AG04450 (cell line): ENCODE data around the gene SYT14. TPM values are rescaled to one million over a fixed set of nuclear protein-coding genes. Genes with fewer than 3 reads are reported as not detected.
"Not testable (repeated sequence)": the region's sequence is repeated elsewhere in the genome, so short reads cannot be mapped to it uniquely, and the experiment has no call there.

ENCODE experiments used
- CTCF ChIA-PET: fragments of 300-600, 350-600 bp; formaldehyde crosslinking; extraction: SDS; loops from one replicate; lab custom pipeline; 2022; ENCODE audit warnings: antibody characterized with exemption, inconsistent platforms; lab: Charles Lee
- POLR2A ChIA-PET: fragments of 350-600 bp; formaldehyde crosslinking; extraction: SDS; loops from one replicate; lab custom pipeline; 2021; ENCODE audit warnings: antibody characterized with exemption, inconsistent platforms; lab: Yijun Ruan, JAX
- DNase-seq: peaks from one replicate; pipeline ENCODE4 v3.0.0-alpha.2; 2011; ENCODE audit warnings: low read depth, low spot score
- H3K27ac ChIP-seq: one replicate; pipeline ENCODE4 v1.5.1; 2012; ENCODE audit warnings: low read depth, low read length, control low read depth
- H3K27me3 ChIP-seq: one replicate; pipeline ENCODE4 v1.6.0; 2012; ENCODE audit warnings: low read length; ENCODE audit not compliant: control insufficient read depth, insufficient read depth
- H3K4me3 ChIP-seq: 2 replicates; pipeline ENCODE4 v1.5.1; 2011; ENCODE audit warnings: mild to moderate bottlenecking, low read depth, low read length, control low read depth
- H3K9me3 ChIP-seq: 2 replicates; pipeline ENCODE4 v1.5.1; 2012; ENCODE audit warnings: low read length; ENCODE audit not compliant: control insufficient read depth, insufficient read depth
- polyA plus RNA-seq: library from polyadenylated mRNA; depleted of rRNA; stranded (reverse); fragments of >200 nt; gene quantifications from 2 replicates; pipeline ENCODE4 v1.2.3, GENCODE V29; 2011
- TF ChIP-seq, protein P1 (sequence below): IDR thresholded peaks from 2 replicates; pipeline ENCODE4 v1.5.1; 2011; ENCODE audit warnings: low read depth, low read length, control low read depth, inconsistent platforms

Gene SYT14
- polyA plus RNA-seq, 1 experiment, result 4.8 TPM

GRCh38 chr1:210027994-210028393 lies 90.0 kb downstream of the SYT14 start:
- Histone ChIP-seq H3K9me3 (no peaks in the 10 kb centered on the region), H3K27me3 (no peaks in the 10 kb centered on the region), H3K27ac (no peak overlapping the region), H3K4me3 (no peak overlapping the region)
- CTCF ChIA-PET, result no interaction called here
- POLR2A ChIA-PET, result no interaction called here
- TF ChIP-seq, protein P1, sequence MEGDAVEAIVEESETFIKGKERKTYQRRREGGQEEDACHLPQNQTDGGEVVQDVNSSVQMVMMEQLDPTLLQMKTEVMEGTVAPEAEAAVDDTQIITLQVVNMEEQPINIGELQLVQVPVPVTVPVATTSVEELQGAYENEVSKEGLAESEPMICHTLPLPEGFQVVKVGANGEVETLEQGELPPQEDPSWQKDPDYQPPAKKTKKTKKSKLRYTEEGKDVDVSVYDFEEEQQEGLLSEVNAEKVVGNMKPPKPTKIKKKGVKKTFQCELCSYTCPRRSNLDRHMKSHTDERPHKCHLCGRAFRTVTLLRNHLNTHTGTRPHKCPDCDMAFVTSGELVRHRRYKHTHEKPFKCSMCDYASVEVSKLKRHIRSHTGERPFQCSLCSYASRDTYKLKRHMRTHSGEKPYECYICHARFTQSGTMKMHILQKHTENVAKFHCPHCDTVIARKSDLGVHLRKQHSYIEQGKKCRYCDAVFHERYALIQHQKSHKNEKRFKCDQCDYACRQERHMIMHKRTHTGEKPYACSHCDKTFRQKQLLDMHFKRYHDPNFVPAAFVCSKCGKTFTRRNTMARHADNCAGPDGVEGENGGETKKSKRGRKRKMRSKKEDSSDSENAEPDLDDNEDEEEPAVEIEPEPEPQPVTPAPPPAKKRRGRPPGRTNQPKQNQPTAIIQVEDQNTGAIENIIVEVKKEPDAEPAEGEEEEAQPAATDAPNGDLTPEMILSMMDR, result no peak
- no peak for DNase-seq

DNA sequence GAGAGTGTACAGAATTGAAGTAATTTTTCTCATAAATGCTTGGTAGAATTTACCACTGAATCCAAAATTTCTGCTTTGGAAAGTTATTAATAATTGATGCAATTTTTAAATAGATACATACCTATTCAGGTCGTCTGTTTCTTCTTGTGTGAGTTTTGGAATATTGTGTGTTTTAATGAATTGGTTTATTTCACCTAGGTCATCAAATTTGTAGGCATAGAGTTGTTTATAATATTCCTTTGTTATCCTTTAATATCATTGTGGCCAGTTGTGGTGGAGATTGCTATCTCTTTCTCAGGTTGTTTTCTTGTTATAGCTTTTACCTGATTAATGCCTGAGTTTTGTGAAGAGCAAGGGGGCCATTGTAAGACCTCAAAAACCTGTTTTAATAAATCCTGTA lies 93.5 kb downstream of the SYT14 start:
- no peak for DNase-seq
- CTCF ChIA-PET, result no interaction called here
- POLR2A ChIA-PET, result no interaction called here
- H3K4me3 ChIP-seq, result no peak overlapping the region
- no peak overlapping the region for H3K27ac ChIP-seq
- H3K9me3 ChIP-seq, result no peaks in the 10 kb centered on the region
- TF ChIP-seq, protein P1, result no peak
- H3K27me3 ChIP-seq, result no peaks in the 10 kb centered on the region

- no peak overlapping the region for H3K27ac ChIP-seq
- no peak for DNase-seq
- TF ChIP-seq, protein P1, result no peak
- ChIA-PET POLR2A (no interaction called here), CTCF (no interaction called here)
- no peaks in the 10 kb centered on the region for H3K9me3 ChIP-seq
- no peaks in the 10 kb centered on the region for H3K27me3 ChIP-seq
- no peak overlapping the region for H3K4me3 ChIP-seq
These were observed 105.0 kb downstream of the SYT14 start for GRCh38 chr1:210043058-210043457.

DNA sequence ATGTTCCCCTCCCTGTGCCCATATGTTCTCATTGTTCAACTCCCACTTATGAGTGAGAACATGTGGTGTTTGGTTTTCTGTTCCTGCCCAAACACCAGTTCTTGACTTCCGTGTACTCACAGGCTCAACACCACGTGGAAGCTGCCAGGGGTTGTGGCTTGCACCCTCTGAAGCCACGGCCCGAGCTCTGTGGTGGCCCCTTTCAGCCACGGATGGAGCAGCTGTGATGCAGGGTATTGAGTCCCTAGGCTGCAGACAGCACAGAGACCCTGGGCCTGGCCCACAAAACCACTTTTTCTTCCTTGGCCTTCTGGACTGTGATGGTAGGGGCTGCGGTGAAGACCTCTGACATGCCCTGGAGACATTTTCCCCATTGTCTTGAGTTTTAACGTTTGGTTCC lies 111.6 kb downstream of the SYT14 start:
- Histone ChIP-seq H3K4me3 (no peak overlapping the region), H3K27ac (no peak overlapping the region), H3K9me3 (no peaks in the 10 kb centered on the region), H3K27me3 (no peaks in the 10 kb centered on the region)
- ChIA-PET CTCF (no interaction called here), POLR2A (no interaction called here)
- TF ChIP-seq, protein P1, result no peak
- DNase-seq, result no peak

DNA sequence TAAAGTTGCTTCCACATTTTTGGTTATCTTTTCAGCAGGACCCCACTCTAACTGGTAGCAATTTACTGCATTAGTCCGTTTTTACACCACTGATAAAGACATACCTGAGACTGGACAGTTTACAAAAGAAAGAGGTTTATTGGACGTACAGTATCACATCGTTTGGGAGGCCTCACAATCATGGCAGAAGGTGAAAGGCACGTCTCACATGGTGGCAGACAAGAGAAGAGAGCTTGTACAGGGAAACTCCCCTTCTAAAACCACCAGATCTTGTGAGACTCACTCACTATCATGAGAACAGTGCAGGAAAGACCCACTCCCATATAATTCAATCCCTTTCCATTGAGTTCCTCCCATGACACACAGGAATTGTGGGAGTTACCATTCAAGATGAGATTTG lies 112.5 kb downstream of the SYT14 start:
- DNase-seq, H3K27ac ChIP-seq, H3K27me3 ChIP-seq, POLR2A ChIA-PET, H3K9me3 ChIP-seq, H3K4me3 ChIP-seq, CTCF ChIA-PET: not testable (repeated sequence)

- ChIA-PET POLR2A (interaction anchor here (0.6 kb wide), 1 partner anchor 37 kb away, joined by 3 read pairs; no protein-coding TSS in a partner anchor), CTCF (interaction anchor here (0.9 kb wide), 1 partner anchor 65 kb away, joined by 3 read pairs; no protein-coding TSS in a partner anchor)
- TF ChIP-seq, protein P1, result no peak
These were observed 115.1 kb downstream of the SYT14 start for GRCh38 chr1:210053126-210053525.

More at GRCh38 chr1:210053126-210053525, 115.1 kb downstream of the SYT14 start:
- Histone ChIP-seq H3K9me3 (no peaks in the 10 kb centered on the region), H3K27me3 (no peaks in the 10 kb centered on the region), H3K27ac (no peak overlapping the region), H3K4me3 (no peak overlapping the region)
- DNase-seq, result no peak
